MM.1S (cell line): ENCODE measurements around the gene MNT.

Experiments
- DNase-seq: peaks from one replicate; pipeline ENCODE4 v3.0.0-alpha.2; 2015
- H2AFZ ChIP-seq: fragments of 300-600 bp; sonication (generic); 2 replicates; pipeline ENCODE4 v1.6.0; 2016; ENCODE audit warnings: antibody characterized with exemption, low read length
- H3F3A ChIP-seq: fragments of 300-600 bp; sonication (generic); 2 replicates; pipeline ENCODE4 v1.6.1; 2016; ENCODE audit warnings: mild to moderate bottlenecking, antibody characterized with exemption, low read length, moderate library complexity, mixed read lengths; ENCODE audit not compliant: insufficient read depth
- H3K27ac ChIP-seq: fragments of 300-600 bp; sonication (generic); 2 replicates; pipeline ENCODE4 v1.5.1; 2016; ENCODE audit warnings: mild to moderate bottlenecking, low read length
- H3K27me3 ChIP-seq: fragments of 300-600 bp; sonication (generic); replicated peaks from 2 replicates; pipeline ENCODE4 v1.6.0; 2016; ENCODE audit warnings: low read length; ENCODE audit not compliant: insufficient read depth
- H3K36me3 ChIP-seq: fragments of 300-600 bp; sonication (generic); replicated peaks from 2 replicates; pipeline ENCODE4 v1.6.1; 2016; ENCODE audit warnings: mild to moderate bottlenecking, low read length, mixed read lengths; ENCODE audit not compliant: insufficient read depth
- H3K4me1 ChIP-seq: fragments of 300-600 bp; sonication (generic); 2 replicates; pipeline ENCODE4 v1.6.1; 2016; ENCODE audit warnings: low read length, mixed read lengths
- H3K4me2 ChIP-seq: fragments of 300-600 bp; sonication (generic); 2 replicates; pipeline ENCODE4 v1.6.0; 2016; ENCODE audit warnings: low read depth, low read length
- H3K4me3 ChIP-seq: fragments of 300-600 bp; sonication (generic); 2 replicates; pipeline ENCODE4 v1.5.1; 2016; ENCODE audit warnings: low read length, mixed read lengths
- H3K79me2 ChIP-seq: fragments of 300-600 bp; sonication (generic); 2 replicates; pipeline ENCODE4 v1.6.1; 2016; ENCODE audit warnings: mixed run types, low read length, mixed read lengths
- H3K9ac ChIP-seq: fragments of 300-600 bp; sonication (generic); 2 replicates; pipeline ENCODE4 v1.6.1; 2016; ENCODE audit warnings: low read length, mixed read lengths
- H3K9me2 ChIP-seq: fragments of 300-600 bp; sonication (generic); replicated peaks from 2 replicates; pipeline ENCODE4 v1.6.1; 2016; ENCODE audit warnings: mild to moderate bottlenecking, low read length, mixed read lengths; ENCODE audit not compliant: insufficient read depth
- H3K9me3 ChIP-seq: fragments of 300-600 bp; sonication (generic); replicated peaks from 2 replicates; pipeline ENCODE4 v1.6.1; 2016; ENCODE audit warnings: mild to moderate bottlenecking, low read length, mixed read lengths; ENCODE audit not compliant: insufficient read depth
- H4K20me1 ChIP-seq: fragments of 300-600 bp; sonication (generic); 2 replicates; pipeline ENCODE4 v1.6.1; 2016; ENCODE audit warnings: mild to moderate bottlenecking, low read length, moderate library complexity, mixed read lengths; ENCODE audit not compliant: insufficient read depth
- EZH2 ChIP-seq: fragments of 300-600 bp; sonication (generic); optimal IDR thresholded peaks from 2 replicates; pipeline ENCODE3; 2017; ENCODE audit warnings: low read depth, mild to moderate bottlenecking, antibody characterized with exemption, low read length, mixed read lengths
- EZH2phosphoT487 ChIP-seq: fragments of 300-600 bp; sonication (generic); IDR thresholded peaks from 2 replicates; pipeline ENCODE4 v1.6.1; 2018; ENCODE audit warnings: antibody characterized with exemption, low read length
- TF ChIP-seq, protein P1 (sequence below): fragments of 300-600 bp; sonication (generic); IDR thresholded peaks from 2 replicates; pipeline ENCODE4 v1.5.1; 2016; ENCODE audit warnings: antibody characterized with exemption, low read length, mixed read lengths

Gene MNT

GRCh38 chr17:2420176-2420575, 19.3 kb upstream of the MNT start:
- no peaks in the 10 kb centered on the region for H4K20me1 ChIP-seq

DNA sequence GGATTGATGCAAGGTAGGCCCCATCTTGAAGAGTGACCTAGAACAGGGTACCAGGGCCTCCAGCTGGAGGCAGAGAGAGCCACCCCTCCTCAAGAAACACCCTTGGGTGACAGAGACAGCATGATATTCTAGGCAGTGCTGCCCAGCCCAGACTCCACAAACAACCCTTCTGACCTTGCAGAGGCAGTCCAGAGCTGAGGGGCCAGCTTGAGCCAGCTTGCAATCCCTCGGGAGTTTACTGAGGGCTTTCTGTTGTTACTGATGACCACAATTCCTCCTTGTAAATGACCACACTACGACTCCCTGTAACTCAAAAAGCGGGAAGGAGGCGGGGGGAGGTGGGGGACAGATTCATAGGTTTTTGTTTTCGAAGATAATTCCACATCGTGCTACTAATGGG, 18.6 kb upstream of the MNT start:
- Histone ChIP-seq H3K4me2 (no peak overlapping the region), H3K9me3 (no peaks in the 10 kb centered on the region), H4K20me1 (no peaks in the 10 kb centered on the region), H3K9me2 (no peaks in the 10 kb centered on the region), H3K27me3 (no peaks in the 10 kb centered on the region), H3K9ac (no peak overlapping the region), H3K4me3 (no peak overlapping the region), H3F3A (peaks cover 5% of the 10 kb centered on the region; the same call in 1 of the 2 replicates), H2AFZ (no peak overlapping the region), H3K4me1 (no peaks in the 10 kb centered on the region), H3K36me3 (0 out of 2 replicates have a peak, but pooled peaks cover 5% of the 10 kb centered on the region), H3K27ac (no peak overlapping the region), H3K79me2 (0 out of 2 replicates have a peak, but pooled peaks cover 2% of the 10 kb centered on the region)
- no peak for DNase-seq
- TF ChIP-seq EZH2 (no peak), EZH2phosphoT487 (no peak)
- TF ChIP-seq, protein P1, sequence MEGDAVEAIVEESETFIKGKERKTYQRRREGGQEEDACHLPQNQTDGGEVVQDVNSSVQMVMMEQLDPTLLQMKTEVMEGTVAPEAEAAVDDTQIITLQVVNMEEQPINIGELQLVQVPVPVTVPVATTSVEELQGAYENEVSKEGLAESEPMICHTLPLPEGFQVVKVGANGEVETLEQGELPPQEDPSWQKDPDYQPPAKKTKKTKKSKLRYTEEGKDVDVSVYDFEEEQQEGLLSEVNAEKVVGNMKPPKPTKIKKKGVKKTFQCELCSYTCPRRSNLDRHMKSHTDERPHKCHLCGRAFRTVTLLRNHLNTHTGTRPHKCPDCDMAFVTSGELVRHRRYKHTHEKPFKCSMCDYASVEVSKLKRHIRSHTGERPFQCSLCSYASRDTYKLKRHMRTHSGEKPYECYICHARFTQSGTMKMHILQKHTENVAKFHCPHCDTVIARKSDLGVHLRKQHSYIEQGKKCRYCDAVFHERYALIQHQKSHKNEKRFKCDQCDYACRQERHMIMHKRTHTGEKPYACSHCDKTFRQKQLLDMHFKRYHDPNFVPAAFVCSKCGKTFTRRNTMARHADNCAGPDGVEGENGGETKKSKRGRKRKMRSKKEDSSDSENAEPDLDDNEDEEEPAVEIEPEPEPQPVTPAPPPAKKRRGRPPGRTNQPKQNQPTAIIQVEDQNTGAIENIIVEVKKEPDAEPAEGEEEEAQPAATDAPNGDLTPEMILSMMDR, result no peak

More at GRCh38 chr17:2420176-2420575, 19.3 kb upstream of the MNT start:
- no peak overlapping the region for H3K9ac ChIP-seq
- H3K27me3 ChIP-seq, result no peaks in the 10 kb centered on the region
- TF ChIP-seq, protein P1, result no peak
- no peak for TF ChIP-seq EZH2phosphoT487
- no peak for TF ChIP-seq EZH2
- no peak overlapping the region for H3K4me2 ChIP-seq
- no peaks in the 10 kb centered on the region for H3K9me3 ChIP-seq
- 0 out of 2 replicates have a peak, but pooled peaks cover under 1% of the 10 kb centered on the region for H3K79me2 ChIP-seq
- no peaks in the 10 kb centered on the region for H3K4me1 ChIP-seq
- no peak overlapping the region for H2AFZ ChIP-seq
- DNase-seq, result no peak
- no peaks in the 10 kb centered on the region for H3K9me2 ChIP-seq
- peaks cover 5% of the 10 kb centered on the region; the same call in 1 of the 2 replicates for H3F3A ChIP-seq
- H3K36me3 ChIP-seq, result 0 out of 2 replicates have a peak, but pooled peaks cover 5% of the 10 kb centered on the region
- no peak overlapping the region for H3K4me3 ChIP-seq
- no peak overlapping the region for H3K27ac ChIP-seq

DNA sequence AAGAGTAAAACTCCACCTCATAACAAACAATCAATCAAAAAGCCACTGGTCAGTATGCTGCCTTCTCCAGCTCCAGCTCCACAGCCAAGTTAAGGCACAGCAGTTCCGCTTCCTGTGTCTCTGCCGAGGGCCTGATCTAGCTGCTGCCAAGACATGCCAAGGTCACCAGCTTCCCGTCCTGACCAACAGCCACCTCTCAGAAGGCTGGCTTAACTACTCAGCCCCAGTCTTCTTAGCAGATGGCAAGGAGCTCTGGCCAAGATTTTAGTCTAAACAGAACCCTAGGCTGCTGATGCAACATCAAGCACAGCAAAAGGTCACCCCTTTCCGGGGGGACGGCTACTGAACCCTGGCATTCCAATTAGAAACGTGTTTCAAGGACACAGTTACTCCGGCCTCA, 17.7 kb upstream of the MNT start:
- no peak overlapping the region for H3K9ac ChIP-seq
- no peak for DNase-seq
- TF ChIP-seq EZH2 (no peak), EZH2phosphoT487 (no peak)
- TF ChIP-seq, protein P1, result no peak
- H3K27ac ChIP-seq, result no peak overlapping the region
- no peak overlapping the region for H2AFZ ChIP-seq
- no peaks in the 10 kb centered on the region for H3K9me3 ChIP-seq
- no peaks in the 10 kb centered on the region; the same call in 1 of the 2 replicates for H4K20me1 ChIP-seq
- H3K9me2 ChIP-seq, result no peaks in the 10 kb centered on the region
- 0 out of 2 replicates have a peak, but pooled peaks cover 2% of the 10 kb centered on the region for H3K79me2 ChIP-seq
- peaks cover 5% of the 10 kb centered on the region; the same call in 1 of the 2 replicates for H3F3A ChIP-seq
- H3K4me1 ChIP-seq, result no peaks in the 10 kb centered on the region
- no peak overlapping the region for H3K4me2 ChIP-seq
- no peaks in the 10 kb centered on the region for H3K27me3 ChIP-seq
- peaks cover 5% of the 10 kb centered on the region; the same call in 1 of the 2 replicates for H3K36me3 ChIP-seq
- H3K4me3 ChIP-seq, result no peak overlapping the region
